ENCODE measurements around the gene MED23.

The MED23 gene

GRCh38 chr6:131638013-131638412, 10.0 kb upstream of the MED23 start:
- no peak for DNase-seq

- DNase-seq = no peak
Observed at GRCh38 chr6:131636880-131637792, 9.1 kb upstream of the MED23 start, which contains the start of gene ENPP3. Gene ENPP3, plus strand, starts transcription at chr6:131637302. Its CDS starts 83 bp downstream, at chr6:131637385.

DNA sequence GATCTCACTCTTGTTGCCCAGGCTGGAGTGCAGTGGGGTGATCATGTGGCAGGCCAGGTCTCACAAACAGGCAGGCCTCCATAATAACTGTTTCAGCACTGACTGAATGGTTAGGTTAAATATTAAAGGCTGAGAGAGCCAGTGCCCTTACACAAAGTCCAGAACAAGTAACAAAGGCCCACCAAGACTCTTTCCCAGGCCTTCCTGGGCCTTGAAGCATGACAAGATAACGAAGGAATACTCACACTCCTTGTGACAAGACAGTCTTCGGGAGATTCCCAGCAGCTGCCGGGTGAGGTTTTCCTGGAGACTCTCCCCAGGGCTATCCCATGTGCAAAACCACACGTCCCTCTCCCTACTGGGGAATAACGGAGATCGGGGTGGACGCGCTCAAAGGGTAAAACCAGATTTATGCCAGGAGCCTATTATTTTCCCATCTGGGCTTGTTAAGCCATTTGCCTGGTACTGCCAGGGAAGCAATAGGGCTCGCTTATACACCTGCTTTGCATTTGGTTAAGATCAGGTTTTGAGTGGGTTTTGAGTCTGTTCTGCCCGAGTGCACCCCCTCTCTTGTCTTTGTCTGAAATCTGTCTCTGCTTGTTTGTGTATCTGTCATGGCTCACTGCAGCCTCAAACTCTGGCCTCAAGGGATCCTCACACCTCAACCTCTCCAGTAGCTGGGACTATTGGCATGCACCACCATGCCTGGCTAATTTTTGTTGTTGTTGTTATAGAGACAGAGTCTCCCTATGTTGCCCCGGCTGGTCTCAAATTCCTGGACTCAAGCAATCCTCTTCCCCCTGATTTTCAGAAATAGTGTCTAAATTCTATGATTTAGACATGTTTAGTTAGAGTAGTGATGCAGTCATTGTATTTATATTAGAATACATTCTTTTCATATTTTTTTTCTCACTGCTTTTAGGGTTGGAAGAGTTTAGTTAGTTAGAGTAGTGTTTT, 7.6 kb upstream of the MED23 start:
- peak; percentile 65 for DNase-seq

GRCh38 chr6:131631625-131632289, 3.7 kb upstream of the MED23 start:
- no peak for DNase-seq

DNA sequence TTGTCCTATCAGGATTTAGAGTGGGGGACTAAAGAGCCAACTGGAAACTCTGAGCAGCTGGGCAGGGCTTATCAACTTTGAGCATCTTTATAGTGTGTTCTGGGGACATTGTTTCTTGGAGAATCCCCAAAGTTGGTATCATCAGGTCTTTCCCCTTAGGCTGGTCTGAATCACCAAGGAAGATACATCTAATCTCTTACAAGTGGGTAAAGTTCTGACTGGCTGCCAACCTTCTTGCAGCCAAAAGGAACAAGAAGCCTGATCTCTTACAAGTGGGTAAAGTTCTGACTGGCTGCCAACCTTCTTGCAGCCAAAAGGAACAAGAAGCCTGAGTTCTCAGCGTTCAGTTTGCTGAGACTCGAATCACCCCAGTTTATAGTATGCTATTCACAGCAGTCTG, 1.6 kb upstream of the MED23 start:
- no peak for DNase-seq

DNA sequence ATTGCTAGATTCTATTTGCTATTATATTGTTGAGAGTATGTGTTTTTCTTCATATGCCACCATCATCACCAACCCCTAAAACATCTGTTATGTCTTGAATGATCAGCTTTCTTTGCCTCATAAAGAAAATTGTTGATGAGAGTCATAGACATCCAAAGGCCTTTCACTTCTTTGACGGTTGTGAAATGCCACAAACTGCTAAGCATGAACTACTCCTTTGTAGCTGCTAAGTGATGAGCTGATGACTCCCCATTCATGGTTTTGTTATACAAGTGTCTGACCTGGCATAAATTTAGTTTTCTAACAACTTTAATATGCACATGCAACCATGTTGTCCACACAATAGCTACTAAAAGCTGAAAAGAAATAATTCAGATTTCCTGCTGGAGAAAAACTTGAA, 684 bp upstream of the MED23 start:
- DNase-seq = no peak

GRCh38 chr6:131615275-131615674, 12.8 kb downstream of the MED23 start:
- no peak for DNase-seq

DNA sequence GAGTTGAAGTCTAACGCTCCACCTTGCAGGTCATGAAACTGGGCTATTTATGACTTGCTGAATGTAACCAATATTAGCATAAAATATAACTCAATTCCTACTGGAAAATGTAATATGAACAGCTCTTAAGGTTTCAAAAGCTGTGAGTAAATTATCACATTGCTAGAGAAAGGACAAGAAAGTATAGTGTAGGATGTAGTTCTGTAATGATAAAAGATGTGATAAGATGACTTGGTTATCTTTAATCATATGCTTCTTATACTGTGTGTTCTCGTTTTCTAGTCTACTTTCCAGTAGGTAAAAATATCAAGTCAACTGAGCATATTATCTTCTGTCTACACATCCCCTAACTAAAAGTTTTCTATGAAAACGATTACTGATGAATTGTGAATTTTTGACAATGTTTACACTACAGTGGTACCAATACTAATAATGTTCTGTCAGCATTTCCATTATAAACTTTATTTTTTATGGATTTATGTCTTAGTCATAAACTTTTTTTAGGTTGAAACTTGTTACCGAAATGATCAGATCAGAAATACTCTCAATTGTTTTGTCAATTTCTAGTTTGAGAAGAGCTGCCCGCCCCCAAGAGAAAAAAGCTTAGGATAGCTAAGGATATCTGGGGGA, 14.6 kb downstream of the MED23 start:
- DNase-seq = no peak

DNA sequence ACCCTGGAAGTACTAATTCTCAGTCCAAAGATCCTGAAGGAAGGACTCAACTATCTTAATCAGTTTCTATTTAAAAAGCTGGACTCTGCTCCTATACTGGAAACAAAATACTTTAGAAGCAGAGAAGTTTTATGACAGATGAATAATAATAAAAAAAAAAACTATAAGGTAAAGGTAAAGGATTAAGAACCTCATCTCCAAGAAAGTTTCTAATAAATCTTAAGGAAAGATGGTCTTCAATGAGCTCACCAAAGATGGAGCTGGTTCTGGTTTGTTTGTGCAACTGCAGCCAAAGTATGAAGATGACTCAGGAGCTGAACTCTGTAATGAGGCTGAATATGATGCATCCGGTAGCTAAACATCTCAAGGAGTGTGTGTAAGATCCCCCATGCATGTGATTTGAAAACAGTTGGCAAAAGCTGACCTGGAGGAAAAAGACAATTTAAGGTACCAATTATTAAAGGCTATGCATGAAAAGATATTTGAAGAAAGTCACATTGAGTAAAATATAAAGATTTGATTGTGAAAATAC, 25.2 kb downstream of the MED23 start:
- DNase-seq = peak; percentile 88

DNA sequence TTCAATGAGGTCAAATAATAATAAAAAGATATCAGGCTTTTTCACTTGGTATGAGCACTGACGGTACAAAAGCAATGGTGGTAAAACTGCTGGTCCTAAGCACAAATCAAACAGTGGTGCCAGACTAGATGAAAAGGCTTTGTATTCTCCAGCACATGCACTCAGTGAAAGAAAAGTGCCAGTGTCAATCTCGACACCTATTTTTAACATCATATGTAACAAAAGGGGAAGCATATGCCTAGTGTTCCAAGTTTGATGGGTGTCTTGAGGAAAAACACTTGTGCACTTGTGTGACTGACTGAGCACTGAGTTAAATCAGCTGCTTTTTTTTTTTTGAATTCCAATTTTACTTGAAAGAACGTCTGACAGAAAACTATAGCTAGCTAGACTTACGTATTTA, 27.3 kb downstream of the MED23 start:
- DNase-seq = no peak

DNA sequence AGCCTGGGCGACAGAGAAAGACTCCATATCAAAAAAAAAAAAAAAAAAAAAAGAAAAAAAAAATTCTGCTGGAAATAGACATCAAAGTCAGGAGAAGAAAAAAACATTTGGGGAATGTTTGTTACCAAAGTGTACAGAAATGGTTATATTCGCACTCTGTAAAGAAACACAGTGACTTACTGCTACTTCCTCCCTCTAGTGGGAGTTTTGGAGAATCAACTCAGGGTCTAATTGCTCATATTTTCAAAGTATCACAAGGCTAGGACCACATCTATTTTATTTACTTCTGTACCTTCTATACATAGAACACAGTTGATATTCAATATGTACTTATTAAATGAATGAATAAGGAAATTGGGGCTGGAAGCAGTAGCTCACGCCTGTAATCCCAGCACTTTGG, 30.6 kb downstream of the MED23 start:
- DNase-seq = peak; percentile 5

DNA sequence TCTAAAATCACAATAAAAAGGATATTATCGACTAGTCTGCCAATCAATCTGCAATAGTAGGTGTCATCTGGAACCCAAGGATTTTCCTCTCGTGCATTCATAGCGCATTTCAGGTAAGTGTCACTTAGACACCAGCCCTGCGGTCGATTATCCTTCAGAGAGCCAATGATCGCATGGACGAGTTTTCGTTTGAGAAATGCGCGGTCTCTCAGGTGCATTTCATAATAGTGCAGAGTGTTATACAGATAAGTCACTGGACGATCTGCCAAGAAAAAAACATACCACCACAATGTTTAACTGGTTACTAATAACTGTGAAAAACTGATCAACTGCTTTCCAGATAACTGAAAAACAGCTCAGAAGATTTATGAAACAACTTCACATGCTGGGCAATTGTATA, 34.0 kb downstream of the MED23 start:
- no peak for DNase-seq

GRCh38 chr6:131592935-131593334, 35.1 kb downstream of the MED23 start:
- no peak for DNase-seq

DNA sequence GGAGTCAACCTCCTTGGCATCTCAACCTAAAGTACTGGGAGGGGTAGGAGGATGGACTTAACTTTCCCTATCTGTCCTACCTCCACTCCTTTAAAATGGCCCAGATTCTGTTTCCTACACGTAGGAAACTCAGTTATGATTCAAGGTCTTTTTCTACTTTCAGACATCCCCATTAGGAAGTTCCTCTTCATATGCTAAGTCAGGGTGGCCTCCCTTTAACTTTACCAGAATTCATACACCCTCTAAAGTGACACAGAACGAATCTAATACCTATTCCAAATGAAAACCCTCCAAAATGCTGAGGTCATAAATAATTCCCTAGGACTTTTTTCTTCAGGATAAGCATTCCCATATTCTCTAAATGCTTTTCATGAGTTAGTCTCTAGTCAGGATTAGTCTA, 39.4 kb downstream of the MED23 start:
- no peak for DNase-seq

GRCh38 chr6:131587909-131588308, 40.1 kb downstream of the MED23 start:
- no peak for DNase-seq

GRCh38 chr6:131586543-131586942, 41.5 kb downstream of the MED23 start:
- DNase-seq = no peak

- no peak for DNase-seq
Observed at GRCh38 chr6:131581523-131581922, 46.5 kb downstream of the MED23 start.

DNA sequence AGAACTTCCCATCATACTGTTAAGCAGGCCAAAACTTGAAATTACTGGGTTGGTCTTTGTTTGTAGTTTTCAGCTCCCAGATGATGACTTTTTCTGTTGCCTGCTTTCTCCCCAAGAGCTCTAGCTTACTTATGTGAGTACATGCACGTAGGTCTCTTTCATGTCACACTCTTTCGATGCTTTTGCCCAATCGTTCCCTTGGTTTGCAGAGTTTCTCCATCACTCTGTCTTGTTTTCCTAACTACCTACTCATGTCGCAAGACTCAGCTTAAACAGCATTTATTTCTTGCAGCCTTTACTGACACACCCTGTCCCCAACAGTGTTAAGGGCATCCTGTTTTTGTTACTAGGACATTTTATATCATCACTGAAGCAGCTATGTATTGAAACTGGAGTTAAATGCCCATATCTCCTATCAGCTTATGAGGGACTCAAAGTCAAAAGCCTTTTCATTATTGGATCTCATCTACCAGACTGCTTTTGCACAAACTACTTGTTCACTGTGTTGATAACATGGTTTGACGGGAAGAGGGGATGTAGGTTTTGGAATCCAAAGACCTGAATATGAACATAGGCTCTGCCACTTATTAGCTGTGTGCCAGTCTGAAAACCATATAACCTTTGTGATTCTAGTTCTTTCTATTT, 52.1 kb downstream of the MED23 start:
- DNase-seq = no peak

DNA sequence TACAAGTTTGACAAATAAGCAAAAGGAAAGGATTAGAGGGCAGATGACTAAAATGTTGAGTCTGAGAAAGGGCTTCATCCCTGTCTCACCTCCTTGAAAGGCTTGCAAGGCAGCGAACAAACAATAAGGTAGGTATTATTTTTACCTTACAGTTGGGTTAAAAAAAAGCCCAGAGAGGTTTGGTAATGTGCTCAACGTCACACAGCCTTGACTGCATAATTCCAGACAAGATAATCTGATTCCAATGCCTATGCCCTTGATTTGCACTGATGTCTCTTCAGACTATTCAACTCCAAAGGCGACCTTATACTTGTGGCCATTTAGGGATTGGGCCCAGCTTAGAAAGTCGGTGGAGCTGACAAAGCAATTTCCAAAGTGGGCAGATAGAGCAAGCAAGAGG, 53.4 kb downstream of the MED23 start:
- no peak for DNase-seq

DNA sequence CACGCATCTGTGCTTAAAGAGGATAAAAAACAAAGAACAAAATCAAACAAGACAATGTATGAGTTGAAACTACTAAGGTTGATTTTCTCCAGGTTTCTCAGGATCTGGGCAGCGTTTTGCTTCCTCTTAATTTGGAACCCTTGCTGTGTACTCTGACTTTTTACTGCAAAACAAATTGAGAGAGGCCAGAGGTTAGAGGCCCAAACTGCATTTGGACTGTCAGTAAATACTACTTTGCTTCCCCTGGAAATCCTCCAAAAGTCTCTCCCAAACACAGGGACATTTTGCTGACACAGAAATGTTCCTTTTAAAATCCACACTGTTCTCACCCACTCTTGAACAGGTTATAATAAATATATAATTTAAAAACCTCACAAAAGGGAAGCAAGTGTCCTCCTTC, 53.9 kb downstream of the MED23 start:
- DNase-seq = no peak

DNA sequence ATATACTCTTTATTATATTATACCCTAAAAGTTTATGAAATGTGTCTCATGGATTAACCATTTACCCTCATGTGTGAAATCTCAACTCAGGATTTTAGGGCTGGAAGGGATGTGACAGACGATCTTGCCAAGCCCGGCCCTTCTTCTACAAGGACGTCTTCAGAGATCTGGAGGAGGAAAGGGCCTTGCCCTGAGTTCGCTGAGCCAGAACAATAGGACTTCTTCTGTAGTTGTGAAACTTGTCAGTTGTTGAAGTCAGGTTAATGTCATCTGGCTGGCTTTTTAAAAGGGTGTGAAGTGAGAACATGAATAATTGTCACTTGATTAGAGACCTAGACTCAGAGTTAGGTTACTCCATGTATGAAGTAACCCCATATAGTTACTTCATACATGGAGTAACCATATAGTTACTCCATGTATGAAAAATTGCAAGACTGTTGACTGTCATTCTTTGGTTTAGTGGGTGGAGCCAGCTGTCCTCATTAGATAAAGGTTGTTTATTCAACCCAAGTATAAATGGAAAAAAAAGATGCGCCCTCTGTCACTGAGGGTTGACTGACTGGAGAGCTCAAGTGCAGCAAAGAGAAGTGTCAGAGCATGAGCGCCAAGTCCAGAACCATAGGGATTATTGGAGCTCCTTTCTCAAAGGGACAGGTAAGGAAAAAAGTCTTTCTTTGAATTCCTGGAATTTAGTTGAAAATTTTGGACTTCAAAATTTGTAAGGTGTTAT, 55.2 kb downstream of the MED23 start, which contains the start of gene ARG1:
TSS of gene ARG1 (plus strand) at position 541 of the 730 bp plus-strand sequence. CDS start at position 598, 57 bp downstream.
- DNase-seq = no peak

Measured in kidney glomerular epithelial cell (primary cell).